A204.1 (cell line): ENCODE results near the gene LARP1.
"Not testable (repeated sequence)": the region's sequence is repeated elsewhere in the genome, so short reads cannot be mapped to it uniquely, and the experiment has no call there.

Source experiments
- FAIRE-seq: peaks from 2 replicates; lab custom pipeline; 2012; peaks lifted over from hg19 to GRCh38; lab: Jason Lieb, UNC

Gene LARP1

GRCh38 chr5:154755361-154756008 is at the start of gene LARP1:
TSS of gene LARP1 (plus strand) at chr5:154755377. CDS start at chr5:154755758, 381 bp downstream.
- no peak for FAIRE-seq

DNA sequence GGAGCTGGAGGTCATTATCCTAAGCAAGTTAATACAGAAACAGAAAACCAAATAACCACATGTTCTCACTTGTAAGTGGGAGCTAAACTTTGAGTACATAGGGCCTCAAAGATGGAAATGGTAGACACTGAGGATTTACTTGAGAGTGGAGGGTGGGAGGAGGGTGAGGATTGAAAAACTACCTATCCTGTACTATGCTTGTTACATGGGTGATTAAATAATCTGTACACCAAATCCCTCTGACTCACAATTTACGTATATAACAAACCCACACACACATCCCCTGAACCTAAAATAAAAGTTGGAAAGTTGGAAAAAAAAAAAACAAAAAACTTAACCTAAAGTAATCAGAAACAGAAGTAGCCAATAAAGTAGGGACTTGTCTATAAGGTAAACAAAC is 48.8 kb upstream of the LARP1 start:
- FAIRE-seq, result no peak

DNA sequence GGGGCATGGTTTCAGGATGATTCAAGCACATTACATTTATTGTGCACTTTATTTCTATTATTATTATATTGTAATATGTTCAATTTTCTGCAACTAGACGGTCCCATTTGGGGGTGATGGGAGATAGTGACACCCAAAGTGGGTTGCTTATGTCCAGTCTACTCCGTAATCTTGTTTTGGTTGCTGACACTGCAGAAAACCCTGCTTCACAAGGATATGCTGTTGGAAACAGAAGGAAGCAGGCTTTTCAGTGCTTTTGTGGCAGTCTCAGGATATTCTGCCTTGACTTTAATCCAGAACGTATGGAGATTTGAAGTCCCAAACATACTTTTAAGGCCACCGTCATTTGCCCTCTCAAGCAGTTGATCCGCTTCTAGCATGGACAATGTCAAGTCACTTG is 47.5 kb upstream of the LARP1 start:
- FAIRE-seq, result no peak

DNA sequence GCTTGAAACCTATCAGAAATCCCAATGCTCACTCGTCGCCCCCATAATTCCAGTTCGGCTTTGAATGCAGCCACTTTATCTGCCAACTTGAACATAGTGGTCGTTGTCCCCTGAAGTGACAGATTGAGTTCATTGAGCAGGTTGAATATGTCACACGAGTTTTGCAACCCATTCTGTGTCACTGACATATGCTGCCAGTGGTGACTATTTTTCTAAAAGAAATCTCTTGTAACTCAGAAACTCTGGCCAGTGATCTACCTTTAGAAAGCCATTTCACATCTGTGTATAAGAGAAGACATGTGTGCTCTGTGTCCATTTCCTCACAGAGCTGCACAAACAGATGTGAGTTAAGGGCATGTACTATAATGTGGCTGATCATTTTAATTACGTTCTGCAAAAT is 47.0 kb upstream of the LARP1 start:
- no peak for FAIRE-seq

GRCh38 chr5:154708846-154709245 is 46.3 kb upstream of the LARP1 start:
- FAIRE-seq, result no peak

- no peak for FAIRE-seq
These were observed 45.5 kb upstream of the LARP1 start for GRCh38 chr5:154709368-154710305.

DNA sequence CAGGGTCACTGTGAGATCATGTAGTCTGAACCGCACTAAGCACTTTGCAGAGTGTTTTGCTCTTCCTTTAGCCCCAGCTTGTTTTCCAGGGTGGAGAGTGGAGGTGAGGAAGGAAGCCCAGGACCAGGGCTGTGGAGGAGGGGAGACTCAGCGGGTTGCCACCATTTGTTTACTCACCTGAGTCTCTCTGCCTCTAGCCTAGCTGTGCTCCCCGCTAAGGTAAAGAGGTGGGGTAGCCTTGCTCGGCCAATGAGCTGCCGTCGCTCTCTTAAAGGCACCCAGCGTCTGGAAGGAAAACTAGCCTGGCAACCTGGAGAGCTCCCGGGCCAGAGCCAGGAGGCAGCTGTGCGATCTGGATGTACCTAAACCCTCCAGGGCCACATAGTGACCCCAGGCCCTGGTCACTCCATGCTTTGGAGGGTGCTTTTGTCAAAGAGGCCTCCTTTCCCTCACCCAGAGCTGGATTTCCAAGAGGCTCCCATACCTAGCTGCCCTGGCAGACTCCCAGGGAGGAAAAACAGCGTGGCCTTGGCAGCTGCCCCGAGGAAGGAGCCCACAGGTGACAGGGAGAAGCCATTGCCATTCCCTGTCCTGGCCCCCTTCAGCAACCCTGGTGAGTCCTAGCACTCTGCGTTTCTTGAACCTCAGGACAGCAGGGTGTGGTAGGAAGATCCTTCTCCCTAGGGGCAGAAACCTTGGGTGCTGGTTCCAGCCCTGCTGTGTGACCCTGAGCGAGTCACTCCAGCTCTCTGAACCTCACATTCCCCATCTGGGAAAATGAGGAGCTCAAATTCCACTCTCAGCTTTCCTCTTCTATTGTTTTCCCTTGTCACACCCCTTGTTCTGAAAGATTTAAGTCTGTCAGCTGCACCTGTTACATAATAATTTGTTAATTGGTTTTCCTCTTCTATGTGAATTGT is 42.4 kb upstream of the LARP1 start:
- no peak for FAIRE-seq

DNA sequence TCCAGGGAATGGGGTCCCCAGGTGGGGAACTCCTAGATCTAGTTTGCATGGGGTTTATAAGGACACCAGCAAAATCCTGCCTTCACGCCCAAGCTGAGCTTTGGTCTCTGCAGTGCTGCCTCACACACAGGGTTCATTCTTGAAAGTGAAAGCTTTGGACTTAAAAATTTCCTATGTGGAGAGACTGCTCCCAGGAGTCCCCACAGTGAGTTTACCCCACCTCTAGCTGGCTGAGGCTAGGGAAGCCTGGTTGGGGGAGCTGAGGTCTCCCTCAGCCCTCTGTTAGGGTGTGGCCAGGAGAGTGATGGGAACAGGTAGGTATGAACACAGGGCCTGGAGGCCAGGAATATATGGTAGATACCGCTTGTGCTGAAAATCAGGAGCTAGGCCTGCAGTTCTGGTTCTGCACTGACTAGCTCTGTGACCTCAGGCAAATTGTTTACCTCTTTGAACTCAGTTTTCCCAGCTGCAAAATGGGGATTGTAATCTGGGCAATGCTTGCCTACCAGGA is 41.5 kb upstream of the LARP1 start:
- FAIRE-seq, result peak; percentile 83

DNA sequence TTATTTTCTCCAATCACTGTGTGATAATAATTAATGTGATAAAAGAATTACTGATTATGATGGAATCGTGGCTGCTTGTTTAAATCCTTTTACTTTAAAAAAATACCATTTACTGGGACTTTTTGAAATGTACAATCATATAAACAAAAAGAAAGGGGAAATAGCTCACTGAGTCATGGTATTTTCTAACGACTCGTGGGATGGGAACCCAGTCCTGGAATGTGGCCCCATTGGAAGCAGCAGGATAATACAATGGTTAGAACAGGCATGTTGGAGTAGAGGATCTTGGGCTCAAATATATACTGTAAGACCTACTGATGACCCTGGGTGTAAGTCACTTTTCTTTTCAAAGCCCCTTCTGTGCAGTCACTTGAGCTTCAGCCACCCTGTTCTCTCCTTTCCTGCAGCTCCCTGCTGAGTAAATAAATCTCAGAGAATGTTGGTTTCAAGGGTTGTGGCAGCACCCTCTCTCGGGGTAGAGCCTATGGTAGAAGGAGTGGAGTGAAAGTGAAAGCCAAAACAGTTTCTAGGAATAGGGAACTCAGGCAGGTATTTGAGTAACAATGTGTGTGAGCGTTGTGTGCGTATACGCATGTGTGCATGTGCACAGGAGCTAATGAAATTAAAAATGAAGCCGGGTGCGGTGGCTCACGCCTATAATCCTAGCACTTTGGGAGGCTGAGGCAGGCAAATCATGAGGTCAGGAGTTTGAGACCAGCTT is 40.8 kb upstream of the LARP1 start:
- FAIRE-seq, result no peak

DNA sequence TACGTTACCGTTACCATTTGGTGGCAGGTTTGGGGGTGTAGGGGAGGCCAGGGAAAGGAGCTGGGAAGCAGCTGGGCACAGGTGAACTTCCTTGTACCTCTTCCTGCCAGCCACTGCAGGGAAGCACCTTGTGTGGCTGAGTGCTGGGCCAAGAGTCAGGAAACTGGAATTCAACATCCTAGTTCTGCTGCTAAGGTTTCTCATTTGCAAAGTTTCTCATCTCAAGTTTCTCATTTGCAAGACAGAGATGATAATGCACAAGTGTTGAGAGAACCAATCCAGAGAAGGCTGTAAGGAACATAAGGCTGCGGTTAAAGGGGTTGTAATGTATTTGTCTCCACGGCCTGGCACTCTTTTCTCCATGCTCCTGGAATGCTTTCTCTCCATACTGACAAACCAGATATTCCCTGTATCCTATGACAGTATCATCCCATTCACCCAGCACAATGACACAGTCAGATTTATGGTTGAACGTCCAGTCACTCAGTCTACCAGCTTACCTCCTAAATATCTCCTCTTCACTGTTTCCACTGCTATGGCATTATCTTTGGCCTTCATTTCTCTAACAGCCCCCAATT is 33.6 kb upstream of the LARP1 start:
- no peak for FAIRE-seq

- FAIRE-seq, result no peak
These were observed 33.1 kb upstream of the LARP1 start for GRCh38 chr5:154722097-154722496.

- no peak for FAIRE-seq
These were observed 32.2 kb upstream of the LARP1 start for GRCh38 chr5:154722936-154723335.

DNA sequence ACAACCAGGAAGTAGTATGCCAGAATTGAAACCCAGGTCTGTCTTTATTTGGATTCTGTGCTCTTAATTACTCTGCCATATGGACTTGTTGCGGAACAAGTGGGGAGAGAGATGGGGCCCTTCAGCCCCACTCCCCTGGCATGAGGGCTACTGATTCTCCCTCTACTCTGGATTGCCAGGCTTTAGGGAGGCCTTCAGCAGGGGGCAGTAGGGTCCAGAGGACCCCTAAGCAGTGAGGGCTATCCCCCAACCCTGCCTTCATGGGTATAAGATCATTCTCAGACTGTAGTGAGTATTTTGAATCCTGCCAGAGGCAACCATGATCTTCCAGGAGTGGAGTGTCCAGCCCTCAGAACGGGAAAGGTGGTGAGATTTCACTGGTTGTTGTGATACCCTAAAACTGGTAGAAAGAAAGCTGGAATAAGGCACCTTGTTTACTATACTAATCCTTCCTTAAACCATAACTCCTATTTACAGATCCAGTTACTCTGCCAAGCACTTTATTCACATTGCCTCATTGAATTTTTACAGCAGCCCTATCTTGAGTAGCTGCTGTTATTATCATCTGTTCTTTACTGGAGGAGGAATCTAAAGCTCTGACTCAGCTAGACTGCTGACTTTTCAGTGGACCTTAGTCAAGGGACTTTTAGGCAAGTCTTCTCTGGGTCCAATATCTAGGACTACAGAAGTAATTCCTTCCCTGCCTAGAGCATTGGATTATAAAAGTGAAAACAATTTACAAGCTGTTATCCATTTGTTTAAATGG is 31.3 kb upstream of the LARP1 start:
- no peak for FAIRE-seq

DNA sequence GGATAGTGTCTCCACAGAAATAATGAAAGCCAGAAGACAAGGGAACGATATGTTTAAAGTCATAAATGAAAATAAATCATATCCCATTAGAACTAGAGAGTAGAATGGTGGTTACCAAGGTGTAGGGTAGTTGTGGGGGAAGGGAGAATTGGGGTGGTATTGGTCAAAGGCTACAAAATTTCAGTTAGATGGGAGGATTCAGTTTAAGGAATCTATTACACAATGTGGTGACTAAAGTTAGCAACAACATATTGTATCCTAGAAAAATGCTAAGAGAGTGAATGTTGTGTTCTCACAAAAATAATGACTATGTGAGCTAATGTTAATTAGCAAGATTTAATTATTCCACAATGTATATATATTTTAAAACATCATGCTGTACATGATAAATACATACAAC is 27.8 kb upstream of the LARP1 start:
- no peak for FAIRE-seq

- no peak for FAIRE-seq
These were observed 26.1 kb upstream of the LARP1 start for GRCh38 chr5:154728939-154729588.

DNA sequence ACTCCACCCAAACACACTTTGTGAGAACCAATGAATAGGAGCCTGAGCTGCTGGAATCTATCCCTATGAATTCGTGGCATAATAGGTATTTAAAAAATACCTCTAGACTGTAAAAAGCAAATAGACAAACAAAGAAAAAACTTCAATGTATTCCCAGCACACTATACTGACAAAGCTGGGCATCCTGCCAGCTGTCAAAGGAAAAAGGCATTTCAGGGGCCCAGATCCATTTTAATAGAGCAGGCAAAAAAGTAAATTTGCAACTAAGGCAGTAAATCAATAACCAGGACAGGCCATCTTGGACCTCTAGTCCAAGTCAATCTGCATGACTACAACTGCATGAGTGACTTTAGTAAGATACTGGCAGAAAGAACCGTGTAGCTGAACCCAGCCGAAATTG is 25.6 kb upstream of the LARP1 start:
- FAIRE-seq, result no peak

DNA sequence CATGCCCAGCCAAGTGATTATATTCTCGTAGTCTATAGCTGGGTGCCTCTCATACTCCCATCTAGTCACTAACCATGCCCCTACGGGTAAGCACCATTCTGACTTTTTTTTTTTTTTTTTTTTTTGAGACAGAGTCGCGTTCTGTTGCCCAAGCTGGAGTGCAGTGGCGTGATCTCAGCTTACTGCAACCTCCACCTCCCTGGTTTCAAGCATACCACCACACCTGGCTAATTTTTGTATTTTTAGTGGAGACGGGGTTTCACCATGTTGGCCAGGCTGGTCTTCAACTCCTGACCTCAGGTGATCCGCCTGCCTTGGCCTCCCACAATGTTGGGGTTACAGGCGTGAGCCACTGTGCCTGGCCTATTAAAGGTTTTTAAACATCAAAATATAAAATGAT is 24.4 kb upstream of the LARP1 start:
- FAIRE-seq, result not testable (repeated sequence)

GRCh38 chr5:154732212-154732611 is 23.0 kb upstream of the LARP1 start:
- FAIRE-seq, result no peak

GRCh38 chr5:154734370-154735248 is 20.6 kb upstream of the LARP1 start:
- FAIRE-seq, result no peak
